ENCODE measurements around the gene VMP1.

Gene VMP1

GRCh38 chr17:59743842-59744241 is 36.4 kb downstream of the VMP1 start:
- Histone ChIP-seq H3K4me3 (replicated peaks; ENCODE audit: low read depth, low read length) (no peak overlapping the region), H3K36me3 (ENCODE audit: control insufficient read depth, insufficient read depth, low read length) (peaks cover 2% of the 10 kb centered on the region), H3K27me3 (replicated peaks; ENCODE audit: control insufficient read depth, insufficient read depth, low read length) (no peaks in the 10 kb centered on the region)
- no peak for DNase-seq (ENCODE audit: extremely low read depth, insufficient read length)
- no peak for TF ChIP-seq CTCF (IDR thresholded peaks at IDR 0.05; ENCODE audit: insufficient read depth, low read length, poor library complexity, severe bottlenecking)

GRCh38 chr17:59745040-59745439 is 37.6 kb downstream of the VMP1 start:
- DNase-seq (ENCODE audit: extremely low read depth, insufficient read length), result no peak
- TF ChIP-seq CTCF (IDR thresholded peaks at IDR 0.05; ENCODE audit: insufficient read depth, low read length, poor library complexity, severe bottlenecking), result no peak
- H3K27me3 ChIP-seq (replicated peaks; ENCODE audit: control insufficient read depth, insufficient read depth, low read length), result no peaks in the 10 kb centered on the region
- no peak overlapping the region for H3K4me3 ChIP-seq (replicated peaks; ENCODE audit: low read depth, low read length)
- peaks cover 2% of the 10 kb centered on the region for H3K36me3 ChIP-seq (ENCODE audit: control insufficient read depth, insufficient read depth, low read length)

- Histone ChIP-seq H3K36me3 (ENCODE audit: control insufficient read depth, insufficient read depth, low read length) (peaks cover 2% of the 10 kb centered on the region), H3K27me3 (replicated peaks; ENCODE audit: control insufficient read depth, insufficient read depth, low read length) (no peaks in the 10 kb centered on the region), H3K4me3 (replicated peaks; ENCODE audit: low read depth, low read length) (no peak overlapping the region)
- peak; percentile 15 for DNase-seq (ENCODE audit: extremely low read depth, insufficient read length)
- TF ChIP-seq CTCF (IDR thresholded peaks at IDR 0.05; ENCODE audit: insufficient read depth, low read length, poor library complexity, severe bottlenecking), result peak; percentile 52
These were observed 39.5 kb downstream of the VMP1 start for GRCh38 chr17:59746849-59747445.

GRCh38 chr17:59748591-59748990 is 41.1 kb downstream of the VMP1 start:
- Histone ChIP-seq H3K36me3 (ENCODE audit: control insufficient read depth, insufficient read depth, low read length) (no peaks in the 10 kb centered on the region), H3K27me3 (replicated peaks; ENCODE audit: control insufficient read depth, insufficient read depth, low read length) (no peaks in the 10 kb centered on the region), H3K4me3 (replicated peaks; ENCODE audit: low read depth, low read length) (no peak overlapping the region)
- no peak for TF ChIP-seq CTCF (IDR thresholded peaks at IDR 0.05; ENCODE audit: insufficient read depth, low read length, poor library complexity, severe bottlenecking)
- DNase-seq (ENCODE audit: extremely low read depth, insufficient read length), result no peak

- DNase-seq (ENCODE audit: extremely low read depth, insufficient read length), result peak; percentile 71
- no peak for TF ChIP-seq CTCF (IDR thresholded peaks at IDR 0.05; ENCODE audit: insufficient read depth, low read length, poor library complexity, severe bottlenecking)
- Histone ChIP-seq H3K36me3 (ENCODE audit: control insufficient read depth, insufficient read depth, low read length) (no peaks in the 10 kb centered on the region), H3K4me3 (replicated peaks; ENCODE audit: low read depth, low read length) (peak overlapping the region; percentile 11; the same call in 1 of the 2 replicates), H3K27me3 (replicated peaks; ENCODE audit: control insufficient read depth, insufficient read depth, low read length) (no peaks in the 10 kb centered on the region)
These were observed 44.5 kb downstream of the VMP1 start for GRCh38 chr17:59751955-59752413.

GRCh38 chr17:59752446-59752845 is 45.0 kb downstream of the VMP1 start:
- DNase-seq (ENCODE audit: extremely low read depth, insufficient read length), result no peak
- Histone ChIP-seq H3K4me3 (replicated peaks; ENCODE audit: low read depth, low read length) (no peak overlapping the region), H3K27me3 (replicated peaks; ENCODE audit: control insufficient read depth, insufficient read depth, low read length) (no peaks in the 10 kb centered on the region), H3K36me3 (ENCODE audit: control insufficient read depth, insufficient read depth, low read length) (no peaks in the 10 kb centered on the region)
- TF ChIP-seq CTCF (IDR thresholded peaks at IDR 0.05; ENCODE audit: insufficient read depth, low read length, poor library complexity, severe bottlenecking), result no peak
